GM18520 (cell line): ENCODE results near the gene ATG4C.
"Not testable (repeated sequence)": the region's sequence is repeated elsewhere in the genome, so short reads cannot be mapped to it uniquely, and the experiment has no call there.

ENCODE experiments used
- ATAC-seq: cut with Tn5 transposase; IDR thresholded peaks from one replicate; pipeline ENCODE4 v1.9.1; 2021; ENCODE audit not compliant: unreplicated experiment

The ATG4C gene, protein sequence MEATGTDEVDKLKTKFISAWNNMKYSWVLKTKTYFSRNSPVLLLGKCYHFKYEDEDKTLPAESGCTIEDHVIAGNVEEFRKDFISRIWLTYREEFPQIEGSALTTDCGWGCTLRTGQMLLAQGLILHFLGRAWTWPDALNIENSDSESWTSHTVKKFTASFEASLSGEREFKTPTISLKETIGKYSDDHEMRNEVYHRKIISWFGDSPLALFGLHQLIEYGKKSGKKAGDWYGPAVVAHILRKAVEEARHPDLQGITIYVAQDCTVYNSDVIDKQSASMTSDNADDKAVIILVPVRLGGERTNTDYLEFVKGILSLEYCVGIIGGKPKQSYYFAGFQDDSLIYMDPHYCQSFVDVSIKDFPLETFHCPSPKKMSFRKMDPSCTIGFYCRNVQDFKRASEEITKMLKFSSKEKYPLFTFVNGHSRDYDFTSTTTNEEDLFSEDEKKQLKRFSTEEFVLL

DNA sequence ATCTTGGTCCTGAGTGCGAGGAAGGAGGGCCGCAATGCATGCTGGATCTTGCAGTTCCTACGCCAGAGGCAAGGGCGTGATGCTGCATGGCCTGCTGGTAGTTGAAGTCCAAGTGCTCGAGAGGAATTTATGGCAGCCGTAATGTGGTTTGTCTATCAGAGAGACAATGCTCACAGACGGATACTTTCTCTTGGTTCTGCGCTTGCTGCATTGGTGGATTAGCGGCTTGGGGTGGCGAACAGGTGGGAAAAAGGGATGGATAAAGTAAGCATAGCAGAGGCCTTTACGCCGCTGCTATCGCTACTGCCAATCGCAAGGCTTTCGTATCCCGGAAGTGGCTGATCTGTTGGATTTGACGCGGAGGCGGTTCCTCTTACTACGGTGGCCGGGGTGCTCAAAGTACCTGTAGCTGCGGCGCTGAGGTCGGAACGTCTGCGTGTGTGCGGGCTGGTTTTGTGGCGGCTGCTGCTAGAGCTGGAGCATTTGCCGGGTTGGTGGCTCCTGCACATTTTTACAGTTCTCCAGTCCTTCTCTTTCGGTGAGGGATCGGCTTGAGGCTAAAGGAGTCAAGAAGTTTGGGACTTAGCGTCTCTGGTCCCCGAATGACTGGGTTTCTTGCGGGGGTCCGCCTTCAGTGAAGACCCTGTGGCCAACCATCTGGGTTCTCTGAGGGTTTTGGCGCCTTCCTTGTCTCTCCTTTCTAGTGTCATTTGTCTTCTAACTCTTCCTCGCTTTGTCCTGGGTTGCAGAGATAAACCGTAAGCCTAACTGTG is at the start of gene ATG4C:
Gene ATG4C, plus strand, starts transcription at position 397 of the 773 bp plus-strand sequence. CDS start 19,655 bp downstream, outside the sequence.
- ATAC-seq: peak; percentile 81

- ATAC-seq: no peak
Measured at GRCh38 chr1:62735491-62736171, 48.3 kb upstream of the ATG4C start.

DNA sequence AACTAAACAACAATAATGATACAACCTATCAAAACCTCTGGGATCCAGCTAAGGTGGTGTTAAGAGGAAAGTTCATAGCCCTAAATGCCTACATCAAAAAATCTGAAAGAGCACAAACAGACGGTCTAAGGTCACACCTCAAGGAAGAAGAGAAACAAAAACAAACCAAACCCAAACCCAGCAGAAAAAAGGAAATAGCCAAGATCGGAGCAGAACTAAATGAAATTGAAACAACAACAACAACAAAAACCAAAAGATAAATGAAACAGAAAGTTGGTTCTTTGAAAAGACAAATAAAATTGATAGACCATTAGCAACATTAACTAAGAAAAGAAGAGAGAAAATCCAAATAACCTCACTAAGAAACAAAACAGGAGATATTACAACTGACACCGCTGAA is 43.2 kb upstream of the ATG4C start:
- not testable (repeated sequence) for ATAC-seq

GRCh38 chr1:62744611-62745577 is 39.0 kb upstream of the ATG4C start:
- no peak for ATAC-seq

DNA sequence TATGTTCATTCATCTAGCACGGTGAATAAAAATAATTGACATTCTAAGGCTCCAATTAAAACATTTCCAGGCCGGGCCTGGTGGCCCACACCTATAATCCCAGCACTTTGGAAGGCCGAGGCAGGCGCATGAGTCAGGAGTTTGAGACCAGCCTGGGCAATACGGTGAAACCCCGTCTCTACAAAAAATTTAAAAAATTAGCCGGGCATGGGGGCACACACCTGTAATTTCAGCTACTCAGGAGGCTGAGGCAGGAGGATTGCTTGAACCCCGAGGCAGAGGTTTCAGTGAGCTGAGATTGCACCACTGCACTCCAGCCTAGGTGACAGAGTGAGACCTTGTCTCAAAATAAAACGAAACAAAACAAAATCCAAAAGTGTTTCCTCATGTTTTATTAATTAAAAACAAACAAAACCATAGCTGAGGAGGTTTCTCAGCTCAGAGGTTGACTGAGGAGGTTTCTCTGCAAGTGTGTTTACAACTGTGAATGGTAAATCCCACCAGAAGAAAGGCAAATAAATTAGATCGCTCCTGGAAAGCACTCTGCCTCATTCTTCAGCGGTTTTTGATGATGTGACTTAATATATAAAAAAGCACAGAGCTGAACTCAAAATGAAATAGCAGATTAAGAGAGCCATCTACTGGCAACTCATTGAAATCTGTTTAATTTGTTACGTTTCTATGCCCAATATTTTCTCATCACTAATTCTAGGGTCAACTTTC is 37.7 kb upstream of the ATG4C start:
- ATAC-seq: no peak

DNA sequence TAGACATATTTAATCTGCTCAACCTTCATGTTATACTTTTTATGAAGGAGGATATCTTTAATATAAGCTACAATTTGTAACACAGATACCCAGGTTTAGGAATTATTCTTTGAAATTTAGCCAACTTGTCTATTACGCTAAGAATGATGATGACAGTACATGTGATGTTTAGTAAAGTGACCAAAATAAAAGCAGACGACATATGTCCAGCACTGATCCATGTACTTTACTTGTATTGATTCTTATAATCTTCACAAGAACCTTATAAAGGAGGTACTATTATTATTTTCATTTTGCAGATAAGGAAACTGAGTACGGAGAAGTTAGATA is 37.2 kb upstream of the ATG4C start:
- ATAC-seq: no peak

GRCh38 chr1:62753031-62753965 is 30.6 kb upstream of the ATG4C start:
- no peak for ATAC-seq

DNA sequence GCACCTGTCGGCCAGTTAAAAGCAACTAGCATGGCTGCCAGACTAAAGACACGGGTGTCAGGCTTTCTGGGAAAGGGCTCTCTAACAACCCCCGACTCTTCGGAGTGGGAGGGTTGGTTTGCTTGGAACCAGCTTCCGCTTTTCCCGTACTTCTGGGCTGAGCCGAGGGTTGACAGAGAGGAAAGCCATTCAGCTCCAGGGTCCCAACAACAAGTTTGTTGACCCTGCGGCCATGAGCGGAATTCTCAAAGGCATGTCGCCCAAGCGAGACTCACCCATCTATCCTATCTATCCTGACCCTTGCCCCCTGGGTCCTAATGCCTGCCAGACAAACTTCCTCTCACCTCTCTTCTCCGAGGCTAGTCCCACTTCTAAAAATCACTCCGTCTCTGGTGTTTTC is 29.0 kb upstream of the ATG4C start:
- not testable (repeated sequence) for ATAC-seq

DNA sequence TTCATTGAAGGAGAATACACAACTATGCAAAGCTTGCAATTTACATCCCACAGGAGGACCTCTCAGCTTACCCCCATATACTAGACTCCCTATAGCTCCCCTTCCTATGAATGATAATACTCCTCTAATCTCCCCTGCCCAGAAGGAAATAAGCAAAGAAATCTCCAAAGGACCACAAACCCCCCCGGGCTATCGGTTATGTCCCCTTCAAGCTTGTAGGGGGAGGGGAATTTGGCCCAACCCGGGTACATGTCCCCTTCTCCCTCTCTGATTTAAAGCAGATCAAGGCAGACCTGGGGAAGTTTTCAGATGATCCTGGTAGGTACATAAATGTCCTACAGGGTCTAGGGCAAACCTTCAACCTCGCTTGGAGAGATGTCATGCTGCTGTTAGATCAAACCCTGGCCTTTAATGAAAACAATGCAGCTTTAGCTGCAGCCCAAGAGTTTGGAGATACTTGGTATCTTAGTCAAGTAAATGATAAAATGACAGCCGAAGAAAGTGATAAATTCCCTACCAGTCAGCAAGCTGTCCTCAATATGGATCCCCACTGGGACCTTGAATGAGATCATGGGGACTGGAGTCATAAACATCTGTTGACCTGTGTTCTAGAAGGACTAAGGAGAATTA is 27.6 kb upstream of the ATG4C start:
- ATAC-seq: not testable (repeated sequence)

DNA sequence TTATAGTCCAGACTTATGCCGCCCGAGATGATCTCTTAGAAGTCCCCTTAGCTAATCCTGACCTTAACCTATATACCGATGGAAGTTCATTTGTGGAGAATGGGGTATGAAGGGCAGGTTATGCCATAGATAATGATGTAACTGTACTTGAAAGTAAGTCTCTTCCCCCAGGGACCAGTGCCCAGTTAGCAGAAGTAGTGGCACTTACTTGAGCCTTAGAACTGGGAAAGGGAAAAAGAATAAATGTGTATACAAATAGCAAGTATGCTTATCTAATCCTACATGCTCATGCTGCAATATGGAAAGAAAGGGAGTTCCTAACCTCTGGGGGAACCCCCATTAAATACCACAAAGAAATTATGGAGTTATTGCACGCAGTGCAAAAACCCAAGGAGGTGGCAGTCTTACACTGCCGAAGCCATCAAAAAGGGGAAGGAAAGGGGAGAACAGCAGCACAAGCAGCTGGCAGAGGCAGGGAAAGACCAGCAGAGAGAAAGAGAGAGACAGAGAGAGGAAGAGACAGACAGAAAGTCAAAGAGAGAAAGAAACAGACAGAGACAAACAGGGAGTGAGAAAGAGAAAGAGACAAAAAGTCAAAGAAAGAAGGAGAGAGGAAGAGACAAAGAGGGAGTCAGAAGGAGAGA is 24.6 kb upstream of the ATG4C start:
- not testable (repeated sequence) for ATAC-seq

DNA sequence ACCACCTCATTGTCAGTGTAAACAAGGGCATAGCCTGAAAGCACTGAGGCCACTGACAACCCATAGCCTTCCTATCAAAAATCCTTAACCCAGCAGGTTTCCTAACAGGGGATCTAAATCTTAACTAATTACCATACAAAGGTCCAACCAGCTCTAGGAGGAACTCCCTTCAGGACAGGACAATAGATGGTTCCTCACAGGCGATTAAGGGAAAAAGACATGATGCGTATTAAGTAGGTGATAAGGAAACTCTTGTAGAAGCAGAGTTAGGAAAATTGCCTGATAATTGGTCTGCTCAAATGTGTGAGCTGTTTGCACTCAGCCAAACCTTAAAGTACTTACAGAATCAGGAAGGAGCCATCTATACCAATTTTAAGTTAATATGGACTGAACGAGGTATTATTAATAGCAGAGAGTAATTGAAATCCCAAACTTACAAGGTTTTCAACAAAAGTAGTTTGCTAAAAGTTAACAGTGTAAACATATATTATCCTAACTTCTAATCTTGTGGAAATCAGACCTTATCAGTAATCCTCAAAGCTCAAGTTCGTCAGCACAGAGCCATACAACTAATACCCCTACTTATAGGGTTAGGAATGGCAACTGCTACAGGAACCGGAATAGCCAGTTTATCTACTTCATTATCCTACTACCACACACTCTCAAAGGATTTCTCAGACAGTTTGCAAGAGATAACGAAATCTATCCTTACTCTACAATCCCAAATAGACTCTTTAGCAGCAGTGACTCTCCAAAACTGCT is 23.7 kb upstream of the ATG4C start:
- not testable (repeated sequence) for ATAC-seq

DNA sequence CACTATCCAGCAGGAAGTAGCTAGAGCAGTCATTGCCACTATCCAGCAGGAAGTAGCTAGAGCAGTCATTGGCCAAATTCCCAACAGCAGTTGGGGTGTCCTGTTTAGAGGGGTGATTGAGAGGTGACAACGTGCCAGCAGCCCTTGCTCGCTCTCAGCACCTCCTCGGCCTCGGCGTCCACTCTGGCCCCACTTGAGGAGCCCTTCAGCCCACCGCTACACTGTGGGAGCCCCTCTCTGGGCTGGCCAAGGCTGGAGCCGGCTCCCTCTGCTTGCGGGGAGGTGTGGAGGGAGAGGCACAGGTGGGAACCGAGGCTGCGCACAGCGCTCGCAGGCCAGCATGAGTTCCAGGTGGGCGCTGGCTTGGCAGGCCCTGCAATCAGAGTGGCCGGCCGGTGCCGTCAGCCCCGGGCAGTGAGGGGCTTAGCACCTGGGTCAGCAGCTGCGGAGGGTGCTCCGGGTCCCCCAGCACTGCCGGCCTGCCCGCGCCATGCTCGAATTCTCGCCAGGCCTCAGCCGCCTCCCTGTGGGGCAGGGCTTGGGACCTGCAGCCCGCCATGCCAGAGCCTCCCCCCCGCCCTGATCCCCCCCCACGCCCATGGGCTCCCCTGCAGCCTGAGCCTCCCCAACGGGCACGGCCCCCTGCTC is 22.6 kb upstream of the ATG4C start:
- ATAC-seq: not testable (repeated sequence)

DNA sequence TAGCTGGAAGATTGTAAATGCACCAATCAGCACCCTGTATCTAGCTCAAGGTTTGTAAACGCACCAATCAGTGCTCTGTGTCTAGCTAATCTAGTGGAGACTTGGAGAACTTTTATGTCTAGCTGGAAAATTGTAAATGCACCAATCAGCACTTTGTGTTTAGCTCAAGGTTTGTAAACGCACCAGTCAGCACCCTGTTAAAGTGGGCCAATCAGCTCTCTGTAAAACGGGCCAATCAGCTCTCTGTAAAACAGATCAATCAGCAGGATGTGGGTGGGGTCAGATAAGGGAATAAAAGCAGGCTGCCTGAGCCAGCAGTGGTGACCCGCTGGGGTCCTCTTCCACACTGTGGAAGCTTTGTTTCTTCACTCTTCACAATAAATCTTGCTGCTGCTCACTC is 21.9 kb upstream of the ATG4C start:
- ATAC-seq: not testable (repeated sequence)

GRCh38 chr1:62765981-62766380 is 18.0 kb upstream of the ATG4C start:
- no peak for ATAC-seq

- ATAC-seq: not testable (repeated sequence)
Measured at GRCh38 chr1:62768551-62768950, 15.4 kb upstream of the ATG4C start.

DNA sequence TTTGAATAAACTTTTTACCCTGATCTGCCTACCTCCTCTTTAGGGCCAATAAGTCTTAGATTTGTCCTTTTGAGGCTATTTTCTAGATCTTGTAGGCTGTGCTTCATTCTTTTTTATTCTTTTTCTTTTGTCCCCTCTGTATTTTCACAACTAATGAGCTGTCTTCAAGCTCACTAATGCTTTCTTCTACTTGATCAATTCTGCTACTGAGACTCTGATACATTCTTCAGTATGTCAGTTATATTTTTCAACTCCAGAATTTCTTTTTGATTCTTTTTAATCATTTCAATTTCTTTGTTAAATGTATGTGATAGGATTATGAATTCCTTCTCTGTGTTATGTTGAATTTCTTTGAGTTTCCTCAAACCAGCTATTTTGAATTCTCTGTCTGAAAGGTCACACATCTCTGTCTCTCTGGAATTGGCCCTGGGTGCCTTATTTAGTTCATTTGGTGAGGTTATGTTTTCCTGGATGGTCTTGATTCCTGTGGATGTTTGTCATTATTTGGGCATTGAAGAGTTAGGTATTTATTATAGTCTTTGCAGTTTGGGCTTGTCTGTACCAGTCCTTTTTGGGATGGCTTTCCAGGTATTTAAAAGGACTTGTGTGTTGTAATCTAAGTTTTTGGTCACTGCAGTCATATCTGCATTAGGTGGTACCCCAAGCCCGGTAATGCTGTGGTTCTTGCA is 11.2 kb upstream of the ATG4C start:
- no peak for ATAC-seq
